Measurements from ENCODE around the gene TRIM27.
"Not testable (repeated sequence)": the region's sequence is repeated elsewhere in the genome, so short reads cannot be mapped to it uniquely, and the experiment has no call there.

The TRIM27 gene

GRCh38 chr6:28941684-28942448 lies 18.1 kb upstream of the TRIM27 start:
- DNase-seq: no peak

DNA sequence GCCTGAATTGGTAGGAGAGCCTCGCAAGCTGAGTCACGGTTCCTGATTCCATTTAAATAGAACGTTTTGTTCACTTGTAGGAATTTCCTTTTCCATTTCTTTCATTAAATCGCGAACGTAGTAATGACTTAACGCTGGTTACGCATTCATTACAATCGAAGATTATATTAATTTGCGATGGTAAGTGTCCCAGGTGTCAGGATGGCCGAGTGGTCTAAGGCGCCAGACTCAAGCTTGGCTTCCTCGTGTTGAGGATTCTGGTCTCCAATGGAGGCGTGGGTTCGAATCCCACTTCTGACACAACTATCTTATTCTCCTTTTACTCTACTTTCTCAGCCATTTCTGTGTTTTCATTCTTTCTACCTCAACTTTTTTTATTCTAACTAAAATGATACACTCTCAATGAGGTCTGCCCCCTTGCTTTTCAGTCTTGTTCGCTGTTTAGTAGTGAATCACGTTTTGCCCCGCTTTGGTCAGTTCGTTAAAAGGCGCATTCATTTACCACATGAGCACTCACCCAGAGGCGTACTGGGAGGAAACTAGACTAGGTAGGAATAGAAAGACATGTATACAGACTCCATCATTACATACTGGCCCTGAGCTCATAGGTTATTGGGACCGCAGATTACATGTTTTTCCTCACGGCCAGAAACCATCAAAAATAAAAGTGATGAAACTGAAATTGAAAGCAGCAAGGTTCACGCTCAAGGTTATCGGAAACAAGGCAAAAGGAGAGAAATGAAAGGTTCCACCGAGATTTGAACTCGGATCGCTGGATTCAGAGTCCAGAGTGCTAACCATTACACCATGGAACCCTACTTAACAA lies 17.3 kb upstream of the TRIM27 start:
- peak; percentile 92 for DNase-seq

DNA sequence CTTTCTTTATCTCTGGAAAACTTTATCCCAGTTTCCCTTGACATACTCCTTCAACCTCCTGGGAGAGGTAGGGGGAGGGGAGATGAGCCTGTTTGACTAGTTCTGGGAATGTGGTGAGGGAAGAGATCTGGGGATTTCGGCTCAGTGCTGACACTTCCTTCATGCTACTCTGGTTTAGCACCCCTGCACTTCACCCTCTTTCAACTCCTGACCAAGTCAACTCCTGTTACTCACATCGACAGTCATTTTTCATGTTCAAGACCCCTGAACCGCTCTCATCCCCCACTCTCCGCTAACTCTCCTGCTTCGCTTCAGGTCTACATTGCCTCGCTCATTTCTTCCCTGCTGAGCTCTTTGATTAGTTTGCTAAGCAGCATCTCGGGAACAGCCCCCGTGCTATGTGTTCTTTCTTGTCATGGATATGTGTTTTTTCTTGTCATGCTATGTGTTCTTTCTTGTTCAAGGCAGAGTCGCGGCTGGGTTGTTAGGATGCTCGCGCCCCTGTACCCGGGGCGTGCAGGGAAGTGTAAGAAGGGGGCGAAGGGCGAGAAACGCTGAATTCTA lies 16.6 kb upstream of the TRIM27 start:
- DNase-seq: no peak

DNA sequence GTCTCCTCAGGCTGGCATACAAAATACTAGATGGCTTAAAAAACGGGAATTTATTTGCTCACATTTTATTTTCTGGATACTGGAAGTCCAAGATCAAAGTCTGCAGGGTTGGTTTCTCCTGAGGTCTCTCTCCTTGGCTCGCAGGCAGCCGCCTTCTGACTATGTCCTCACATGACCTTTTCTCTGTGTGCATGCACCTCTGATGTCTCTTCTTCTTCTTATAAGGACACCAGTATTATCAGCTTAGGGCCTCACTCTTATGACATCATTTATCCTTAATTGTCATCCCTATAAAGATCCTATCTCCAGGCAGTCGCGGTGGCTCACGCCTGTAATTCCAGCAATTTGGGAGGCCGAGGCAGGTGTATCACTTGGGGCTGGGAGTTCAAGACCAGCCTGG lies 9.3 kb upstream of the TRIM27 start:
- no peak for DNase-seq

DNA sequence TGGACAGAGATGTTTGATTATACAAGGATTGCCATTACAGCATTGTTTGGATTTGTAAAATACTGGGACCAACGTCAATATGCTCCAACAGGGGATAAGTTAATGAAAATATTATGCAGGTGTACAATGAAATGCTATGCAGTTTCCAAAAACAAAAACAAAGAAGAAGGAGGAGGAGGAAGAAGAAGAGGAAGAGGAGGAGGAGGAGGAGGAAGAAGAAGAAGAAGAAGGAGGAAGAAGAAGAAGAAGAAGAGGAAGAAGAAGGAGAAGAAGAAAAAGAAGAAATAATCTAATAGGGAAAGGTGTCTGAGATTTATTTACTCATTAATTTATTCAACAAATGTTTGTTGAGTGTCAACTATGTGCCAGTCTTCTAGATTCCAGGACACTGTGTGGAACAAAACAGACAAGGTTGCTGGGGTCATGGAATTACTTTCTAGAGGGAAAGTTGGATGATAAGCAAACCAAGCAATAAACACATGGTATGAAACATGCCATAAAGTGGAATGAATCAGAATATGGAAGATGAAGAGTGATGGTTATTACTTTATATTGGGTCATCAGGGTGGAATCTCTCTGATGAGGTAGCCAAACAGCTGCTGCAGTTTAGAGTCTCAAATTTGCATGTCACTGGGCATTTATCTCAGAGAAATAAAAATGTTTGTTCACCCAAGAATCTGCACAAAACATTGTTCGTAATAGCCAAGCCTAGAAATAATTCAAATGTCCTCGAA lies 6.3 kb upstream of the TRIM27 start:
- DNase-seq: no peak

- not testable (repeated sequence) for DNase-seq
Observed at GRCh38 chr6:28929339-28929738, 5.6 kb upstream of the TRIM27 start.

GRCh38 chr6:28927846-28928245 lies 4.1 kb upstream of the TRIM27 start:
- no peak for DNase-seq

DNA sequence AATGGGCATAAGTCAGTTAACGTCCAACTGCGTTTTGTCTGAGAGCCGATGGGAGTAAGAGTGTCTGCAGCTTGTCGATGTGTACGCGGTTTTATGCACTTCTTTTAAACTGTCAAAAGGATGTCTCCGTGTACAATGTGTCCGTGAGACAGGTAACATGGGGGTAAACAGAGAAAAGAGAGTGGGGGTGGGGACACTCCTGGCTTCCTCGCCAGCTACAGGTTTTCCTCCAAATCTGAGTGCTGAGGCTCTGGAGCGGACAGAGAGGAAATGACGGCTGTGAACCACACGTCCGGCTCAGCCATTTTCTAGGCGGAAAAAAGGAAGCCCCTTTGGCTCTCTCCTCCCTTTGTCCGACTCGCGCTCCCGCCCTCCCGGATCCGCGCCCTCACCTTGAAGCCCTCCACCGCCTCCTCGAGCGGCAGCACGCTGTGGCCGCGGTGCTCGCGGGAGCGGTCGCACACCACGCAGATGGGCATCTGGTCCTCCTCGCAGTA lies 916 bp downstream of the TRIM27 start:
- peak; percentile 52 for DNase-seq

DNA sequence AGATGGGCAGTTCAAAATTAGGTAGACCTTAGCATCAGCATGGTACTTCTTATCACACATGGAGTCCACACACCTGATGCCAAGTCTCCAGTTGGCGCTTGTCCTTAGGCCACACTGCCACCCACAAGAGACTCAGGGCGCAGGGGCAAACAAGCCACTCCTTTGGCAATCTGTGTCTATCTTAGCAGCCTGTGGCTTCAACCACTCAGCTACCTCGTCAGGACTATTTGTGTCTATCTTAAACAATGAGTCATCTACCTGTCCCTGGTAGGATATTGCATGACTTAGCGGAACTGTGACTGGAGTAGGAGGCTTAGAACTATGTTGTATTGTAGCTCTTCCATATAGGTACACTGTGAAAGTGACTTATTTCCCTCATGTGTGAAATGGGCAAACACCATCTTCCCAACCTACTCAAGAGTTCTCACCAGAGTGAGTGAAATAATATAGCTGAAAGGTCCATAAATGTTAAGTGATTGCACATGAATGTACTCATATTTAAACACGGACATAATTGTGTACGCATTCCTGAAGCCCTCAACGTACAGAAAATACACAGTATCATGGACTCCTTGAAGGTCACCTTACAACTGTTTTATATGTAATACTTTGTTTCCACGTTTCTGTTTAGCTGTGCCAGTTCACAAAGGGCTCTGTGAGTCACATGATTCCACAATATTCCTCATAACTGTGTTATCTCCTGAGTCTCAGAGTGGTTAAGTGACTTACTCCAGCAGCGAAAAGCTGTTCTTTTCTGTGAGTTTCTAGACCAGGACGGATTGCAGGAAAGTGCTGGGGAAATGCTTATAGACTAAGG lies 1.6 kb downstream of the TRIM27 start:
- peak; percentile 47 for DNase-seq

GRCh38 chr6:28920281-28920680 lies 3.5 kb downstream of the TRIM27 start:
- DNase-seq: no peak

- no peak for DNase-seq
Observed at GRCh38 chr6:28914941-28915340, 8.8 kb downstream of the TRIM27 start.

GRCh38 chr6:28910901-28911690 lies 12.7 kb downstream of the TRIM27 start:
- no peak for DNase-seq

- DNase-seq: no peak
Observed at GRCh38 chr6:28907394-28907793, 16.4 kb downstream of the TRIM27 start.

DNA sequence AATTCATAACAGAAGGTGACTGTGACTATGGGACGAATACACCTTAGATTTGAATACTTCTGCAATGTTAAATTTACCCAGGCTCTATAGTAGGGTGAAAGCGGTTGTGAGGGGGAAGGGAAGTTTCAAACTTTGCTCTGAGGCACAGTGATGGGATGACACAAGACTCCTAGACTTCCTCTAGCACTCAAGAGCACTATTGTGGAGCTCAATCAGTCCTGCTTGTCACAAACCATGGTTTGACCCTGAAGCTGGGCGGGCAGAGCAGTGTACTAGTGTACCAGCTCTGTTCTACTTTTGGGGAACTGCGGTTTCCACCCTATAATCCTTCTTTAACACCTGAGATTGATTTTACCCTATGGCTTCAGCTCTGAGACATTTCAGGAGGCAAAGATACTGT lies 17.1 kb downstream of the TRIM27 start:
- no peak for DNase-seq

GRCh38 chr6:28903686-28904085 lies 20.1 kb downstream of the TRIM27 start:
- no peak for DNase-seq

- DNase-seq: no peak
Observed at GRCh38 chr6:28901831-28902230, 22.0 kb downstream of the TRIM27 start.

DNA sequence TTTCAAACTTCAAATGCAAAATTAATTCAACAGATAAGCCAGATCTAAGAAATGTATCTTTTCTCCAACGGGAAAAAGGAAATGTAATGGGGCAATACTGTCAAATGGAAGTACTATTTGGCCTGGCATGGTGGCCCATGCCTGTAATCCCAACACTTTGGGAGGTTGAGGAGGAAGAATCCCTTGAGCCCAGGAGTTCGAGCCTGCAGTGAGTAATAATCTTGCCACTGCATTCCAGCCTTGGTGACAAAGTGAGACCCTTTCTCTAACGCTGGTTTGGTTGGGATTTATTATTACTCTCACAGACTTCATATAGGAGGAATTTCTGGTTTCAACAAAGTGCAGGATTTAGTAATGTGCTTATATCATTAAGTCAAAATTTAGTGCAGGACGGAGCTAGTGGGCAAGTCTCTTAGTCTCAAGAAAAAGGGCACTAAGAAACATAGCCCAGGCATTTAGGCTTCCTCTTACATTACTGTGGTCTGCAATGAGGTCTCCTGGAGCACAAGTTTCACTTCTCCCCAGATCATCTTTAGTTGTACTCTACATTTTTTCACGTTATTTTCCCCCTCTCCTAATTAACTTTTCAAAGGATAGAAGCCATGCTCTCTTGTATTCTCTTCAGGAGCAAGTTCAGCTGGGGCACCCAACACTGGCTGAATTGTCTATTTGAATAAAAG lies 23.1 kb downstream of the TRIM27 start:
- no peak for DNase-seq

- no peak for DNase-seq
Observed at GRCh38 chr6:28898710-28898965, 25.1 kb downstream of the TRIM27 start.

DNA sequence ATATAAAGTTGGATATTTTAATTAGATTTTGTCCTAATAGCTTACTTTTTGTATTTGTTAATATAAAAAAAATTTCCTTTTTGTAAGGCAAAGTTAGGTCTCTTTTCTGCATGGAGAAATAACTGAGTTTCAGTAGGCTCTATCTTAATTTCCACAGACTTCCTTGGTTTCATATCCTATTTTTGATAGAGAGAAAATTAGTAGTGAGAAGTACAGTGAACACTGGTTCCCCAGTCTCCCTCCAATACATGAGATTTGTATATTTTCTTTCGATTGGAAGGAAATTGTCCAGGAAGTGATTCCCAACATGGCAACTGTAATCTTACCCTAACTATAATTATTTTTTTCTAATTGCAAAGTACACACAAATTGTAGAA lies 26.4 kb downstream of the TRIM27 start:
- DNase-seq: no peak

DNA sequence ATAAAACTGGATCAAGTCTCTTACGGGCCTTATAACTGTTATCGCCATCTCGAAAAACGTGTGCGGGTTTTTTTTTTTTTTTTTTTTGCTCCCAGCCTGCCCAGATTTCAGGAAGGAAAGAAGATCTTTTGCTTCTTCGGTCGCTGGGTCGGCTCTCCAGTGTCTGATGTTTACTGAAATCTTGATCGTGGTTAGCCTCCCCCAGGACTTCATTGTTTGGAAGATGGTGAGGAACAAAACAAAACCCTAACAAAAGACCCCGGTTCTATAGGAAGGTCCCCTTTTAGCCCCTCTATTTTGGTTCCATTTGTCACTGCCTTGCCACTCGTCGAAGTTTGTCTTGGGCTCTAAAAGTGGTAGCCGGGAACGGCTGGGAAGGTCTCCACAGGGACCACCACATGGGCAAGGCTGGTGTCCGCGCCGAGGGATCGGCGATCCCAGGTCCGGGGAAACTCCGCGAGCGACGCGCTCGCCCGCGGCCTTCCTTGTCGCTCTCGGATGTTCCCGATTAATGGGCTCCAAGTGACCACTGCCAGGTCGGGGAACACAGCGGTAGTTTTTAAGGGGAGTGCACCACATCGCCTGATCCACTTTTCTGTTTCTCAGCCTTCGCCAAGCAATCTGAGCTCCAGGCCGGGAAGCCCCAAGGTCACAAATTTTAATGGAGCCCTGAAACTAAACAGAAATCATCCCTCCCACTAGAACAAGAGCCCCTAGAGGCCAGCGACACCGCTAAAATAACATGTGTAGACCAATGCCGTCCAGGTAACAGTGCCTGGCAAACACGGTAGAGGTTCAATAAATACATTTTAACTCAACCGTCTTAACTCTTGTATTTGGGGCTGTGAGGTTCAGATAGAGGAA lies 27.0 kb downstream of the TRIM27 start:
- peak; percentile 83 for DNase-seq
